KMS-11 (cell line): ENCODE results near the gene PREP.

Source experiments
- H2AFZ ChIP-seq: fragments of 200-600 bp; sonication (generic); 2 replicates; pipeline ENCODE4 v1.6.1; 2016; ENCODE audit warnings: antibody characterized with exemption, mixed run types, low read depth
- H3K27ac ChIP-seq: fragments of 200-600 bp; sonication (generic); 2 replicates; pipeline ENCODE4 v1.6.1; 2016; ENCODE audit warnings: mild to moderate bottlenecking, mixed run types
- H3K27me3 ChIP-seq: fragments of 200-600 bp; sonication (generic); 2 replicates; pipeline ENCODE4 v1.6.1; 2017; ENCODE audit warnings: mild to moderate bottlenecking, low read depth, mixed run types, moderate library complexity; ENCODE audit not compliant: insufficient read depth
- H3K36me3 ChIP-seq: fragments of 200-600 bp; sonication (generic); 2 replicates; pipeline ENCODE4 v1.6.1; 2017; ENCODE audit warnings: mild to moderate bottlenecking, mixed run types; ENCODE audit not compliant: insufficient read depth
- H3K4me1 ChIP-seq: fragments of 200-600 bp; sonication (generic); 2 replicates; pipeline ENCODE4 v1.6.1; 2016; ENCODE audit warnings: mild to moderate bottlenecking, low read depth, mixed run types; ENCODE audit not compliant: poor library complexity, severe bottlenecking
- H3K4me2 ChIP-seq: fragments of 200-600 bp; sonication (generic); 2 replicates; pipeline ENCODE4 v1.7.0; 2016; ENCODE audit warnings: mild to moderate bottlenecking, mixed run types
- H3K4me3 ChIP-seq: fragments of 200-600 bp; sonication (generic); IDR thresholded peaks from 2 replicates; pipeline ENCODE4 v1.6.1; 2017; ENCODE audit warnings: low read depth, low read length, mixed read lengths; ENCODE audit not compliant: insufficient read depth
- H3K79me2 ChIP-seq: fragments of 200-600 bp; sonication (generic); 2 replicates; pipeline ENCODE4 v1.6.1; 2016; ENCODE audit warnings: low read depth, mixed run types; ENCODE audit not compliant: insufficient read depth
- H3K9ac ChIP-seq: fragments of 200-600 bp; sonication (generic); 2 replicates; pipeline ENCODE4 v1.6.1; 2016; ENCODE audit warnings: mild to moderate bottlenecking, mixed run types
- H4K20me1 ChIP-seq: fragments of 200-600 bp; sonication (generic); 2 replicates; pipeline ENCODE4 v1.6.1; 2016; ENCODE audit warnings: mild to moderate bottlenecking, mixed run types; ENCODE audit not compliant: insufficient read depth
- TF ChIP-seq, protein P1 (sequence below): fragments of 200-600 bp; sonication (generic); conservative IDR thresholded peaks from 2 replicates; pipeline ENCODE4 v1.6.1; 2017; ENCODE audit warnings: low read depth, mild to moderate bottlenecking, antibody characterized with exemption, low read length, moderate library complexity, mixed read lengths

The PREP gene

DNA sequence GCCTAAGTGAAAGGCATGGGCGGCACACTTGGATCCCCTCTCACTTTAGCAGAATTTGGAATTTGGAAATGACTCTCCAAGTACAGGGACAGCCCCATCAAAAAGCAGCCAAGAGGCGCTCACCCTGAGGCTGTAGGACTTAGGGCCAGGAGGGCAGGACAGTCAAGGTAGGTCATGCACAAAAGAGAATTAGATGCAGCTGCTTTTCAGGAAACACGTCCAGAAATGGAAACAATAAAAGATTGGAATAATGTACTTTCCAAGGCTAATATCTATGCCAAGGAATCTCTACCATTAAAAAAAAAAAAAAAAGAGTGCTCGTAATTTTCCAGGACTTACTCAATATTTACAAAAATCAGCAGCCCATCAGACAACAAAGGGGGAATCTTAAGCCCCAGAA is 19.9 kb downstream of the PREP start:
- Histone ChIP-seq H3K27me3 (no peaks in the 10 kb centered on the region), H3K79me2 (no peaks in the 10 kb centered on the region), H2AFZ (no peak overlapping the region), H3K4me3 (no peak overlapping the region), H3K9ac (no peak overlapping the region), H4K20me1 (no peaks in the 10 kb centered on the region), H3K4me1 (peaks cover 23% of the 10 kb centered on the region), H3K27ac (no peak overlapping the region), H3K4me2 (no peak overlapping the region; the same call in 1 of the 2 replicates), H3K36me3 (no peaks in the 10 kb centered on the region)
- TF ChIP-seq, protein P1, sequence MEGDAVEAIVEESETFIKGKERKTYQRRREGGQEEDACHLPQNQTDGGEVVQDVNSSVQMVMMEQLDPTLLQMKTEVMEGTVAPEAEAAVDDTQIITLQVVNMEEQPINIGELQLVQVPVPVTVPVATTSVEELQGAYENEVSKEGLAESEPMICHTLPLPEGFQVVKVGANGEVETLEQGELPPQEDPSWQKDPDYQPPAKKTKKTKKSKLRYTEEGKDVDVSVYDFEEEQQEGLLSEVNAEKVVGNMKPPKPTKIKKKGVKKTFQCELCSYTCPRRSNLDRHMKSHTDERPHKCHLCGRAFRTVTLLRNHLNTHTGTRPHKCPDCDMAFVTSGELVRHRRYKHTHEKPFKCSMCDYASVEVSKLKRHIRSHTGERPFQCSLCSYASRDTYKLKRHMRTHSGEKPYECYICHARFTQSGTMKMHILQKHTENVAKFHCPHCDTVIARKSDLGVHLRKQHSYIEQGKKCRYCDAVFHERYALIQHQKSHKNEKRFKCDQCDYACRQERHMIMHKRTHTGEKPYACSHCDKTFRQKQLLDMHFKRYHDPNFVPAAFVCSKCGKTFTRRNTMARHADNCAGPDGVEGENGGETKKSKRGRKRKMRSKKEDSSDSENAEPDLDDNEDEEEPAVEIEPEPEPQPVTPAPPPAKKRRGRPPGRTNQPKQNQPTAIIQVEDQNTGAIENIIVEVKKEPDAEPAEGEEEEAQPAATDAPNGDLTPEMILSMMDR: no peak

DNA sequence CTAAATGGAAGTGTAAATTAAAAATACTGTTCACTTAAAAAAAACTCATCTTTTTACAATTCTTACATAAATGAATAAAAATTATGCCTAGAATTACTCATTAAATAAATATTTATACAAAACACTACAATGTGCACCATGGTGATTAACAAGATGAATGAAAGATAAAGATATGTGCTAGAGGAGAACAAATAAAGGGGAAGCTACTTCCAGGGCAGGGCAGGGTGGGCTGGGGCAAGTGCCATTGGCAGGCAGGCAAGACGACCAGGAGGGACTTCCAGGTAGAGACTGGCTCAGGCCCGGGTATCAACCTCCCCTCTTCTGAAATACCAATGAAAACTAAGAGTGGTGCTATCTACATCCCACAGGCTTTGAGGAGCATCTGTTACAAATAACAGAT is 20.4 kb downstream of the PREP start:
- no peaks in the 10 kb centered on the region for H3K27me3 ChIP-seq
- TF ChIP-seq, protein P1: no peak
- no peak overlapping the region for H3K9ac ChIP-seq
- no peaks in the 10 kb centered on the region for H3K36me3 ChIP-seq
- H3K27ac ChIP-seq: no peak overlapping the region
- H2AFZ ChIP-seq: no peak overlapping the region
- peaks cover 23% of the 10 kb centered on the region for H3K4me1 ChIP-seq
- no peak overlapping the region for H3K4me3 ChIP-seq
- H4K20me1 ChIP-seq: no peaks in the 10 kb centered on the region
- H3K79me2 ChIP-seq: no peaks in the 10 kb centered on the region
- H3K4me2 ChIP-seq: no peak overlapping the region

DNA sequence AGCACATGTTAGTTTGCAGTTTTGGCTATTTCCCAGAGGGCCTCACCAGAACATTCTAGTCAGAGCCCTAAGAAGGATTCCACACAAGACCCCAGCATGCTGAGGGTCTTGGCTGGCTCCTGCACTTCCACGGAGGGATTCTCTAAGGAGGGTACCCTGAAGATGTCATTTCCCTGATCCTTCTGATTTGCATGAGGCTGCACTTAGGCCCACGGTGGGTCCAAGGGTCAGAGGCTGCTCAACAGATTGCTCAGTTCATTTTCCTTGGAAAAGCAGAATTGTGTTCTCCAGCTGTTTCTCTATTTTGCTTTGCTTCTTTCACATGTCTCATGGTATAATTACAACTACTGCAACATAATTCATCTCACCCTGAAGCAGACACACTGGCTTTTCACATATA is 22.2 kb downstream of the PREP start:
- H3K9ac ChIP-seq: no peak overlapping the region
- H3K4me3 ChIP-seq: no peak overlapping the region
- no peaks in the 10 kb centered on the region for H4K20me1 ChIP-seq
- H3K27ac ChIP-seq: no peak overlapping the region
- TF ChIP-seq, protein P1: no peak
- no peak overlapping the region for H3K4me2 ChIP-seq
- H2AFZ ChIP-seq: no peak overlapping the region
- H3K79me2 ChIP-seq: no peaks in the 10 kb centered on the region
- H3K27me3 ChIP-seq: no peaks in the 10 kb centered on the region
- peaks cover 23% of the 10 kb centered on the region for H3K4me1 ChIP-seq
- H3K36me3 ChIP-seq: no peaks in the 10 kb centered on the region

DNA sequence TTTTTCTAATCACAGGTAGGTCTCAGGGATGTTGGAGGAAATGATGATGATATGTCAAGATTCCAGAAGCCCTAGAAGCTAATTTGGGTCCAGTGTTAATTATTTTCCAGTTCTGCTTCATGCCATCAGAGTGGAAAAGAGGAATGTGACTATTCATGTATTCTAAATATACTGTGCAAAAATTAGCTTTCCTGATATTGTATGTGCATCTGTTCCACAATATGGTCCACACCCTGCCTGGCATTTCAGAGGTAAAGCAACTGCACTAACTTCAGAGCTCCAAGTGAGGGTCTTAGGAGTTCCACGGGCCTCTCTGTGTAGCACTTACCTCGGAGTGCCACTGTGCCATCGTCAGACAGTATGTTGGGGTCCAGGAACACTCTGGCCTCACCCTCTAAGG is 27.1 kb downstream of the PREP start:
- Histone ChIP-seq H3K36me3 (no peaks in the 10 kb centered on the region), H3K9ac (no peak overlapping the region), H3K27ac (no peak overlapping the region)

More for the DNA sequence above, 27.1 kb downstream of the PREP start:
- Histone ChIP-seq H3K4me3 (no peak overlapping the region), H3K79me2 (no peaks in the 10 kb centered on the region), H3K4me2 (no peak overlapping the region), H2AFZ (no peak overlapping the region), H3K4me1 (no peaks in the 10 kb centered on the region), H4K20me1 (no peaks in the 10 kb centered on the region), H3K27me3 (no peaks in the 10 kb centered on the region)
- TF ChIP-seq, protein P1: no peak
